ENCODE measurements around the gene SPINT3.
A peak's percentile ranks its signal among the peaks of the same experiment; 100 is the strongest.
"Not testable (repeated sequence)": the region's sequence is repeated elsewhere in the genome, so short reads cannot be mapped to it uniquely, and the experiment has no call there.

The SPINT3 gene

GRCh38 chr20:45485388-45485787, 30.0 kb downstream of the SPINT3 start:
- H3K36me3 Mint-ChIP-seq: no peaks in the 10 kb centered on the region
- no peak overlapping the region for H3K4me3 Mint-ChIP-seq
- H3K9me3 Mint-ChIP-seq: no peaks in the 10 kb centered on the region
- H3K27me3 Mint-ChIP-seq: peaks cover 51% of the 10 kb centered on the region
- CTCF ChIA-PET: interaction anchor here (0.8 to 1.2 kb wide), 4 partner anchors 30 to 347 kb away, joined by 3 to 4 read pairs (median 3); no protein-coding TSS in a partner anchor
- H3K27ac Mint-ChIP-seq: no peak overlapping the region
- DNase-seq: no peak
- no peaks in the 10 kb centered on the region for H3K4me1 Mint-ChIP-seq

- CTCF ChIA-PET: interaction anchor here (0.8 to 1.2 kb wide), 2 partner anchors 29 to 166 kb away, joined by 3 to 4 read pairs; no protein-coding TSS in a partner anchor
- Mint-ChIP-seq H3K9me3 (no peaks in the 10 kb centered on the region), H3K27ac (no peak overlapping the region), H3K36me3 (no peaks in the 10 kb centered on the region), H3K4me3 (no peak overlapping the region), H3K27me3 (peaks cover 48% of the 10 kb centered on the region), H3K4me1 (no peaks in the 10 kb centered on the region)
- DNase-seq: no peak
Measured at GRCh38 chr20:45484676-45485075, 30.7 kb downstream of the SPINT3 start.

GRCh38 chr20:45479822-45480221, 35.6 kb downstream of the SPINT3 start:
- Mint-ChIP-seq H3K9me3 (no peaks in the 10 kb centered on the region), H3K36me3 (no peaks in the 10 kb centered on the region), H3K4me3 (no peak overlapping the region), H3K27ac (no peak overlapping the region), H3K27me3 (peaks cover 38% of the 10 kb centered on the region), H3K4me1 (no peaks in the 10 kb centered on the region)
- DNase-seq: no peak
- CTCF ChIA-PET: interaction anchor here (1.0 to 2.0 kb wide), 2 partner anchors 12 to 291 kb away, joined by 3 to 4 read pairs; no protein-coding TSS in a partner anchor

GRCh38 chr20:45477530-45478148, 37.8 kb downstream of the SPINT3 start:
- not testable (repeated sequence) for H3K4me1 Mint-ChIP-seq, H3K4me3 Mint-ChIP-seq, H3K36me3 Mint-ChIP-seq, H3K9me3 Mint-ChIP-seq, DNase-seq, H3K27ac Mint-ChIP-seq
- CTCF ChIA-PET: interaction anchor here (1.3 to 2.0 kb wide), 2 partner anchors 10 to 27 kb away, joined by 3 to 4 read pairs; no protein-coding TSS in a partner anchor
- H3K27me3 Mint-ChIP-seq: peaks cover 43% of the 10 kb centered on the region

GRCh38 chr20:45472286-45472685, 43.1 kb downstream of the SPINT3 start:
- Mint-ChIP-seq H3K4me1 (peaks cover 10% of the 10 kb centered on the region), H3K27me3 (peaks cover 59% of the 10 kb centered on the region)
- H3K27ac Mint-ChIP-seq, H3K36me3 Mint-ChIP-seq, DNase-seq, H3K4me3 Mint-ChIP-seq, CTCF ChIA-PET, H3K9me3 Mint-ChIP-seq: not testable (repeated sequence)

- DNase-seq: peak; percentile 25
Measured at GRCh38 chr20:45470937-45471336, 44.5 kb downstream of the SPINT3 start.

GRCh38 chr20:45470262-45470931, 45.0 kb downstream of the SPINT3 start:
- no peak for DNase-seq
- H3K27me3 Mint-ChIP-seq: peaks cover 71% of the 10 kb centered on the region

More at GRCh38 chr20:45470937-45471336, 44.5 kb downstream of the SPINT3 start:
- Mint-ChIP-seq H3K36me3 (no peaks in the 10 kb centered on the region), H3K4me3 (peak overlapping the region; percentile 7), H3K4me1 (peaks cover 10% of the 10 kb centered on the region), H3K27me3 (peaks cover 68% of the 10 kb centered on the region), H3K27ac (no peak overlapping the region), H3K9me3 (no peaks in the 10 kb centered on the region)
- CTCF ChIA-PET: interaction anchor here (0.8 to 1.4 kb wide), 4 partner anchors 97 to 300 kb away, joined by 3 to 4 read pairs (median 3); partner anchors contain the start of gene SYS1

GRCh38 chr20:45469336-45470261, 45.8 kb downstream of the SPINT3 start, which contains the start of gene WFDC2:
Gene WFDC2 (plus strand): TSS chr20:45469753. CDS start chr20:45469782, 29 bp downstream.
- H3K4me1 Mint-ChIP-seq: peaks cover 10% of the 10 kb centered on the region
- H3K9me3 Mint-ChIP-seq: no peaks in the 10 kb centered on the region
- H3K36me3 Mint-ChIP-seq: no peaks in the 10 kb centered on the region
- H3K27ac Mint-ChIP-seq: no peak within 1 kb of the TSS
- CTCF ChIA-PET: interaction anchor here (0.9 to 1.3 kb wide), 2 partner anchors 96 to 301 kb away, joined by 3 read pairs; no protein-coding TSS in a partner anchor
- peak within 1 kb of the TSS; percentile 36 for H3K4me3 Mint-ChIP-seq
- peaks cover 71% of the 10 kb centered on the region for H3K27me3 Mint-ChIP-seq
- DNase-seq: no peak

More at GRCh38 chr20:45470262-45470931, 45.0 kb downstream of the SPINT3 start:
- Mint-ChIP-seq H3K36me3 (no peaks in the 10 kb centered on the region), H3K9me3 (no peaks in the 10 kb centered on the region), H3K27ac (no peak overlapping the region), H3K4me3 (peak overlapping the region; percentile 36), H3K4me1 (peaks cover 10% of the 10 kb centered on the region)
- CTCF ChIA-PET: interaction anchor here (0.8 to 1.4 kb wide), 4 partner anchors 96 to 300 kb away, joined by 3 to 4 read pairs (median 3); partner anchors contain the start of gene SYS1

GRCh38 chr20:45467861-45468260, 47.6 kb downstream of the SPINT3 start:
- Mint-ChIP-seq H3K36me3 (no peaks in the 10 kb centered on the region), H3K4me3 (no peak overlapping the region), H3K27ac (no peak overlapping the region), H3K4me1 (peaks cover 10% of the 10 kb centered on the region), H3K27me3 (peaks cover 64% of the 10 kb centered on the region), H3K9me3 (no peaks in the 10 kb centered on the region)
- no peak for DNase-seq
- CTCF ChIA-PET: interaction anchor here (0.8 to 1.9 kb wide), 5 partner anchors 9 to 104 kb away, joined by 3 to 7 read pairs (median 4); partner anchors contain the start of gene SYS1

- Mint-ChIP-seq H3K4me1 (peaks cover 10% of the 10 kb centered on the region), H3K4me3 (no peak overlapping the region), H3K27me3 (peaks cover 60% of the 10 kb centered on the region), H3K27ac (no peak overlapping the region), H3K36me3 (no peaks in the 10 kb centered on the region), H3K9me3 (no peaks in the 10 kb centered on the region)
- CTCF ChIA-PET: interaction anchor here (1.7 to 1.9 kb wide), 3 partner anchors 12 to 31 kb away, joined by 4 to 7 read pairs (median 5); no protein-coding TSS in a partner anchor
- no peak for DNase-seq
Measured at GRCh38 chr20:45467172-45467571, 48.2 kb downstream of the SPINT3 start.

- Mint-ChIP-seq H3K27ac (no peak overlapping the region), H3K4me1 (peaks cover 8% of the 10 kb centered on the region), H3K36me3 (no peaks in the 10 kb centered on the region)
Measured at GRCh38 chr20:45465491-45466266, 49.7 kb downstream of the SPINT3 start.

GRCh38 chr20:45463709-45464108, 51.7 kb downstream of the SPINT3 start:
- H3K36me3 Mint-ChIP-seq: no peaks in the 10 kb centered on the region
- H3K4me3 Mint-ChIP-seq: no peak overlapping the region
- CTCF ChIA-PET: interaction anchor here (2.0 kb wide), 1 partner anchor 308 kb away, joined by 6 read pairs; no protein-coding TSS in a partner anchor
- H3K27ac Mint-ChIP-seq: no peak overlapping the region
- DNase-seq: no peak
- H3K27me3 Mint-ChIP-seq: peaks cover 37% of the 10 kb centered on the region
- no peaks in the 10 kb centered on the region for H3K9me3 Mint-ChIP-seq
- H3K4me1 Mint-ChIP-seq: peaks cover 1% of the 10 kb centered on the region

More at GRCh38 chr20:45465491-45466266, 49.7 kb downstream of the SPINT3 start:
- H3K9me3 Mint-ChIP-seq: no peaks in the 10 kb centered on the region
- no peak overlapping the region for H3K4me3 Mint-ChIP-seq
- CTCF ChIA-PET: interaction anchor here (1.4 kb wide), 1 partner anchor 305 kb away, joined by 8 read pairs; no protein-coding TSS in a partner anchor
- no peak for DNase-seq
- H3K27me3 Mint-ChIP-seq: peaks cover 51% of the 10 kb centered on the region

Measured in activated naive CD4-positive, alpha-beta T cell treated with anti-CD3 and anti-CD28 coated beads, Interleukin-2, amount 10 ng/mL, durations not matched to agents 7 days and 5 days (primary cell).